ENCODE results near the gene ACSS1. TPM values are rescaled to one million over a fixed set of nuclear protein-coding genes. Genes with fewer than 3 reads are reported as not detected.

Gene ACSS1
- total RNA-seq, 2 experiments from 2014 or later, result 17.5 to 18.2 TPM

DNA sequence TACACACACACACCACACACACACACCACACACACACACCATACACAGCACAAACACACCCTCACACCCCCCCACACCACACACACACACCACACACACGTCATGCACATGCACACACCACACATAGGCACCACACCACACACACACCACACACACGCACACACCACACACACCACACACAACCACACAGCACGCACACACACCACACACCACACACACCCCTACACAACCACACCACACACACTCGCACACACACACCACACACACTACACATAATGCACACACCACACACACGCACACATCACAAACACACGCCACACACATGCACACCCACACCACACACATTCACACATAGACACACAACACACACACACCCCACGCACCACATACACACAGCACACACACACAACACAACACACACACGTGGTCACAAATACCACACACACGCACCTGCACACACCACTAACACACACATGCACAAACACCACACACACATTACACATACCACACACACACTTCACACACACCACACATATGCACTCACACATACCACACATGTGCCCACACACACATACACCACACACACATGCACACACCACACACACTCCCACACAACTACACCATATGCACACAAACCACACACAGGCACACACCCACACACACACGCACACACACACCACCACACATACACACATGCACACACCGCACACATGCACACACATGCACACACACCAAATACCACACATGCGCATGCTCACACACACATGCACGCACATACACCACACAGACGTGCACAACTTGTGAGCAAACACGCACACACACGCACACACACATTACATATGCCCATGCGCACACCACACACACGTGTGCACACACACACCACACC, 9.4 kb upstream of the ACSS1 start:
- peaks cover 4% of the 10 kb centered on the region for H3K4me1 Mint-ChIP-seq (ENCODE audit: low read depth)
- no peak overlapping the region for H3K27ac Mint-ChIP-seq
- TF ChIP-seq, protein P1, sequence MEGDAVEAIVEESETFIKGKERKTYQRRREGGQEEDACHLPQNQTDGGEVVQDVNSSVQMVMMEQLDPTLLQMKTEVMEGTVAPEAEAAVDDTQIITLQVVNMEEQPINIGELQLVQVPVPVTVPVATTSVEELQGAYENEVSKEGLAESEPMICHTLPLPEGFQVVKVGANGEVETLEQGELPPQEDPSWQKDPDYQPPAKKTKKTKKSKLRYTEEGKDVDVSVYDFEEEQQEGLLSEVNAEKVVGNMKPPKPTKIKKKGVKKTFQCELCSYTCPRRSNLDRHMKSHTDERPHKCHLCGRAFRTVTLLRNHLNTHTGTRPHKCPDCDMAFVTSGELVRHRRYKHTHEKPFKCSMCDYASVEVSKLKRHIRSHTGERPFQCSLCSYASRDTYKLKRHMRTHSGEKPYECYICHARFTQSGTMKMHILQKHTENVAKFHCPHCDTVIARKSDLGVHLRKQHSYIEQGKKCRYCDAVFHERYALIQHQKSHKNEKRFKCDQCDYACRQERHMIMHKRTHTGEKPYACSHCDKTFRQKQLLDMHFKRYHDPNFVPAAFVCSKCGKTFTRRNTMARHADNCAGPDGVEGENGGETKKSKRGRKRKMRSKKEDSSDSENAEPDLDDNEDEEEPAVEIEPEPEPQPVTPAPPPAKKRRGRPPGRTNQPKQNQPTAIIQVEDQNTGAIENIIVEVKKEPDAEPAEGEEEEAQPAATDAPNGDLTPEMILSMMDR (IDR thresholded peaks at IDR 0.05), result no peak
- H3K4me3 Mint-ChIP-seq, result no peak overlapping the region
- intact Hi-C loops (cut with micrococcal nuclease), result no loop called here
- H3K9me3 Mint-ChIP-seq, result no peaks in the 10 kb centered on the region
- ChIA-PET CTCF (interaction anchor here (1.0 kb wide), 1 partner anchor 73 kb away, joined by 3 read pairs; no protein-coding TSS in a partner anchor), POLR2A (no interaction called here)
- H3K27me3 Mint-ChIP-seq, result peaks cover 26% of the 10 kb centered on the region
- DNase-seq (no peak), ATAC-seq (no peak)
- H3K36me3 Mint-ChIP-seq (ENCODE audit: low read depth), result no peaks in the 10 kb centered on the region

DNA sequence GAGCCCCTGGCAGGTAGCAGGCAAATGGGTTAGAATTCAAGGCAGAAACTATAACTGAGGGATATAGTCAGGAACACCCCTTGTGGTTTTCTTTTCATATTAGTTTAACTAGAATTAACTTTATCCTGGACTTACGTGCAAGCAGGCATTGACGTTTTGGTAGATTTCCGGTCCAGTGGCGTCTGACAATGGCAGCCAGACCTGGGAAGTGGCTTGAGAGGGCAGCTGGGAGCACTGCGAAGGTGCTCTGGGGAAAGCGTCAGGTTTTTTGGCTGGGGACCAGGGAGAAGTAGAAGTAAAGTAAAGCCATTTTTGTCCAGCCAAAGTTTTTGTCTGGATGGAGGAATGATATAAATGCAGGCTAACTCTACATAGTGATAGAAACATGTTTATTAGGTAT, 8.4 kb upstream of the ACSS1 start:
- DNase-seq, result no peak
- H3K27me3 Mint-ChIP-seq, result peaks cover 19% of the 10 kb centered on the region
- peaks cover 4% of the 10 kb centered on the region for H3K4me1 Mint-ChIP-seq (ENCODE audit: low read depth)
- no peak for ATAC-seq
- no peaks in the 10 kb centered on the region for H3K9me3 Mint-ChIP-seq
- H3K4me3 Mint-ChIP-seq, result no peak overlapping the region
- TF ChIP-seq, protein P1 (IDR thresholded peaks at IDR 0.05), result no peak
- ChIA-PET CTCF (interaction anchor here (1.4 to 10.9 kb wide), 4 partner anchors 11 to 113 kb away, joined by 5 to 167 read pairs (median 11); partner anchors contain the start of gene APMAP), POLR2A (interaction anchor here (0.8 kb wide), 2 partner anchors 74 to 89 kb away, joined by 3 read pairs; partner anchors contain the start of gene APMAP)
- intact Hi-C loops (cut with micrococcal nuclease), result no loop called here
- no peak overlapping the region for H3K27ac Mint-ChIP-seq
- no peaks in the 10 kb centered on the region for H3K36me3 Mint-ChIP-seq (ENCODE audit: low read depth)

DNA sequence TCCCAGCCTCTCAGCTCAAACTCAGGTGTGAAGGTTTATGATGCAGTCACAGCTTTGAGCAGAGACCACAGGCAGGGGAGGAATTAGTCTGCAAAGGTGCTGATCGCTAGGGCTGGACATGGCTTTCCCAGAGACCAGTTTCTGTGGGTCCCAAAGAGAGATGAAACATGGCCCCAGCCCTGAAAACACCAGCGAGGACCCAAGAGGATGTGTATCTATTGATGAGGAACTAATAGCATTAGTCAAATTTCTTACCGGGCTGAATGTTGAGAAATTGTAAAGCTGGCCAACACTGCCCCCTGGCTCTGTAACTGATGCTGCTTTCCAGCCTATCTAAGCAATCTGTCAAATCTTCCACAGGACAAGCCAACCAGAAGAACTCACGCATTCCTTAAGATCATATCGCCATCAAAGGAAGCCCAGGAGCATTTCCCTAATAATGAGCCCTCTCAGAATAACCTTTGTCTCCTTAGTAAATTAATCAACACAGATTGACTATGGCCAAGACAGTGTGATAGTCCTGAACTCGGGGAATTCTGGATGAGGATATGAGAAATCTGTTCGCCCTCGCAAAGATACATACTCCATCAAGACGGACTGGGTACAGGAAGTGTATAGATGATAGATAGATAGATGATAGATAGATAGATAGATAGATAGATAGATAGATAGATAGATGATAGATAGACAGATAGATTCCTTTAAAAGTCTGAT, 7.8 kb upstream of the ACSS1 start:
- ChIA-PET CTCF (interaction anchor here (0.8 to 10.9 kb wide), 15 partner anchors 11 to 195 kb away, joined by 3 to 167 read pairs (median 4); partner anchors contain the start of gene APMAP), POLR2A (interaction anchor here (0.8 to 1.2 kb wide), 3 partner anchors 28 to 90 kb away, joined by 3 read pairs; partner anchors contain the start of gene APMAP)
- Mint-ChIP-seq H3K9me3 (no peaks in the 10 kb centered on the region), H3K27me3 (peaks cover 15% of the 10 kb centered on the region), H3K36me3 (ENCODE audit: low read depth) (no peaks in the 10 kb centered on the region), H3K27ac (no peak overlapping the region), H3K4me3 (no peak overlapping the region), H3K4me1 (ENCODE audit: low read depth) (peaks cover 4% of the 10 kb centered on the region)
- peak; percentile 65 for ATAC-seq
- peak; percentile 83 for DNase-seq
- intact Hi-C loops (cut with micrococcal nuclease), result loop anchor here (1.0 kb wide), 1 partner anchor 71 kb away; no protein-coding TSS in a partner anchor
- TF ChIP-seq, protein P1 (IDR thresholded peaks at IDR 0.05), result peak; percentile 77

DNA sequence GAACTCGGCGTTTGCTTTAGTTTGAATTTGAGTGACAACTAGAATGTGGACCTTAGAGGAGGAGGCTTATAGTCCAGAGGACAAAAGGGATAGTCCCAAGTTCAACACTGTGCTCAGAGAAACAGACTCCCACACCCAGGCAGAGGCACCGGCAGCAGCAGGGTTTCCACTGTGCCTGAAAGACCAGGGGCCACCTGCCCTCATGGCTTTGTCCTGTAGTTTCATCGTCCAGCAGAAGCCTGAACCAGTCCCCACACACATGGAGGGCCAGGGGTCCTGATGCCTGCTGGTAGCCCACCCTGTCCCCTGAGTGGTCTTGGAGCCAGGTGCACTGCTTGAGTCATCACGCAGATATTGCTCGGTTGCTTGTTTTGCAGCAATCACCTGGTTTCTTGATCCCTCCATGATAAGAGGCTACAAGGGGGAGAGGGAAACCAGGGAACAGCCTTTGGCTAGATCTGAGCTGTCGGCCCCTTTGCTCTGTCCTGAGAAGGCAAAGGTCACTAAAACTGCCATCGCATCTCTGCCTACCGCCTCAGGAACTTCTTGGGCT, 7.2 kb upstream of the ACSS1 start:
- ChIA-PET CTCF (interaction anchor here (0.7 to 10.9 kb wide), 17 partner anchors 10 to 195 kb away, joined by 3 to 167 read pairs (median 4); partner anchors contain the start of gene APMAP), POLR2A (interaction anchor here (0.8 to 1.2 kb wide), 2 partner anchors 27 to 72 kb away, joined by 3 read pairs; partner anchors contain the start of gene APMAP)
- H3K27ac Mint-ChIP-seq, result no peak overlapping the region
- H3K4me3 Mint-ChIP-seq, result no peak overlapping the region
- H3K9me3 Mint-ChIP-seq, result no peaks in the 10 kb centered on the region
- ATAC-seq (no peak), DNase-seq (no peak)
- peaks cover 14% of the 10 kb centered on the region for H3K27me3 Mint-ChIP-seq
- intact Hi-C loops (cut with micrococcal nuclease), result loop anchor here (1.0 kb wide), 1 partner anchor 71 kb away; no protein-coding TSS in a partner anchor
- peaks cover 4% of the 10 kb centered on the region for H3K4me1 Mint-ChIP-seq (ENCODE audit: low read depth)
- TF ChIP-seq, protein P1 (IDR thresholded peaks at IDR 0.05), result no peak
- H3K36me3 Mint-ChIP-seq (ENCODE audit: low read depth), result no peaks in the 10 kb centered on the region

Measured in activated CD8-positive, alpha-beta T cell treated with anti-CD3 and anti-CD28 coated beads for 36 hours (primary cell).